Upper lobe of right lung (tissue), 1 donor: ENCODE results near the gene MORC3. TPM values are rescaled to one million over a fixed set of nuclear protein-coding genes. Genes with fewer than 3 reads are reported as not detected.

ENCODE experiments used
- ATAC-seq: fragments of 200-7000 bp; cut with Tn5 transposase; one replicate; pipeline ENCODE4 v1.9.1; 2020; ENCODE audit warnings: mild to moderate bottlenecking, moderate library complexity
- DNase-seq: peaks from one replicate; pipeline ENCODE4 v3.0.0-alpha.2; 2020
- H3K27ac ChIP-seq: fragments of 200-600 bp; one replicate; pipeline ENCODE4 v1.8.0; 2022
- H3K27me3 ChIP-seq: fragments of 200-600 bp; one replicate; pipeline ENCODE4 v1.8.0; 2022; ENCODE audit warnings: mild to moderate bottlenecking
- H3K36me3 ChIP-seq: fragments of 200-600 bp; one replicate; pipeline ENCODE4 v1.8.0; 2022
- H3K4me1 ChIP-seq: fragments of 200-600 bp; one replicate; pipeline ENCODE4 v1.8.0; 2022
- H3K4me3 ChIP-seq: fragments of 200-600 bp; one replicate; pipeline ENCODE4 v1.8.0; 2022; ENCODE audit warnings: mild to moderate bottlenecking
- H3K9me3 ChIP-seq: fragments of 200-600 bp; one replicate; pipeline ENCODE4 v1.8.0; 2022
- CTCF ChIP-seq: fragments of 200-600 bp; IDR thresholded peaks from one replicate; pipeline ENCODE4 v1.8.0; 2022; ENCODE audit warnings: antibody characterized with exemption
- intact Hi-C: fragments of 100-400 bp; cut with DNase I; formaldehyde crosslinking; loops from one replicate; pipeline ENCODE4 v1.11.0; 2022
- total RNA-seq: library from RNA; stranded (reverse); fragmentation: NEBNext Ultra II Directional; extraction: Animal tissue kit (Norgen Biotek cat#: 25700); gene quantifications from one replicate; pipeline ENCODE4 v1.2.1, GENCODE V29; 2021
- donor health status: DM: no; HTN: yes; CAD: no; lungs with severe emphysema.

MORC3 gene
- total RNA-seq, 1 donor from 2014 or later: 32.3 TPM

GRCh38 chr21:36419241-36419640 is 99.2 kb downstream of the MORC3 start:
- no peak for TF ChIP-seq CTCF
- Histone ChIP-seq H3K27ac (no peak overlapping the region), H3K4me1 (no peaks in the 10 kb centered on the region), H3K9me3 (no peaks in the 10 kb centered on the region), H3K36me3 (no peaks in the 10 kb centered on the region), H3K4me3 (no peak overlapping the region), H3K27me3 (no peaks in the 10 kb centered on the region)
- no peak for DNase-seq
- no peak for ATAC-seq
- intact Hi-C loops: no loop called here

GRCh38 chr21:36419996-36420395 is 100.0 kb downstream of the MORC3 start:
- intact Hi-C loops: no loop called here
- Histone ChIP-seq H3K36me3 (no peaks in the 10 kb centered on the region), H3K27ac (no peak overlapping the region), H3K9me3 (no peaks in the 10 kb centered on the region), H3K4me3 (no peak overlapping the region), H3K4me1 (no peaks in the 10 kb centered on the region), H3K27me3 (no peaks in the 10 kb centered on the region)
- peak; percentile 76 for TF ChIP-seq CTCF
- ATAC-seq (peak; percentile 96), DNase-seq (peak; percentile 83)

GRCh38 chr21:36420571-36421339 is 100.8 kb downstream of the MORC3 start:
- ATAC-seq: no peak
- intact Hi-C loops: no loop called here

GRCh38 chr21:36422279-36423098 is 102.5 kb downstream of the MORC3 start:
- Histone ChIP-seq H3K36me3 (no peaks in the 10 kb centered on the region), H3K4me1 (no peaks in the 10 kb centered on the region), H3K4me3 (no peak overlapping the region), H3K9me3 (no peaks in the 10 kb centered on the region), H3K27me3 (no peaks in the 10 kb centered on the region), H3K27ac (no peak overlapping the region)
- peak; percentile 67 for TF ChIP-seq CTCF
- peak; percentile 64 for ATAC-seq
- intact Hi-C loops: no loop called here
- DNase-seq: peak; percentile 73

More at GRCh38 chr21:36420571-36421339, 100.8 kb downstream of the MORC3 start:
- TF ChIP-seq CTCF: no peak
- Histone ChIP-seq H3K4me1 (no peaks in the 10 kb centered on the region), H3K9me3 (no peaks in the 10 kb centered on the region), H3K4me3 (no peak overlapping the region), H3K36me3 (no peaks in the 10 kb centered on the region), H3K27ac (no peak overlapping the region), H3K27me3 (no peaks in the 10 kb centered on the region)
- DNase-seq: no peak

- intact Hi-C loops: no loop called here
- Histone ChIP-seq H3K4me1 (peaks cover 2% of the 10 kb centered on the region), H3K4me3 (no peak overlapping the region), H3K27me3 (no peaks in the 10 kb centered on the region), H3K9me3 (no peaks in the 10 kb centered on the region), H3K36me3 (no peaks in the 10 kb centered on the region), H3K27ac (no peak overlapping the region)
- no peak for DNase-seq
- TF ChIP-seq CTCF: no peak
- no peak for ATAC-seq
Observed at GRCh38 chr21:36423771-36424433, 103.9 kb downstream of the MORC3 start.
